GM08714 (cell line): ENCODE measurements around the gene KAT8.
A peak's percentile ranks its signal among the peaks of the same experiment; 100 is the strongest.
"Not testable (repeated sequence)": the region's sequence is repeated elsewhere in the genome, so short reads cannot be mapped to it uniquely, and the experiment has no call there.

Experiments
- H3K4me3 ChIP-seq: fragments of 200-500 bp; sonication (Bioruptor generic); 2 replicates; pipeline ENCODE4 v1.5.1; 2014; ENCODE audit warnings: mild to moderate bottlenecking, low read length, inconsistent platforms
- ZNF274 ChIP-seq: IDR thresholded peaks from 2 replicates; pipeline ENCODE4 v1.6.1; 2012; ENCODE audit warnings: mild to moderate bottlenecking, low read depth, low read length

Gene KAT8

GRCh38 chr16:31149894-31150890 lies 32.7 kb downstream of the KAT8 start, which contains the start of gene PRSS36:
TSS of gene PRSS36 (minus strand) at chr16:31150066. CDS start at chr16:31150035, 31 bp downstream.
- TF ChIP-seq ZNF274: no peak
- H3K4me3 ChIP-seq: no peak within 1 kb of the TSS

DNA sequence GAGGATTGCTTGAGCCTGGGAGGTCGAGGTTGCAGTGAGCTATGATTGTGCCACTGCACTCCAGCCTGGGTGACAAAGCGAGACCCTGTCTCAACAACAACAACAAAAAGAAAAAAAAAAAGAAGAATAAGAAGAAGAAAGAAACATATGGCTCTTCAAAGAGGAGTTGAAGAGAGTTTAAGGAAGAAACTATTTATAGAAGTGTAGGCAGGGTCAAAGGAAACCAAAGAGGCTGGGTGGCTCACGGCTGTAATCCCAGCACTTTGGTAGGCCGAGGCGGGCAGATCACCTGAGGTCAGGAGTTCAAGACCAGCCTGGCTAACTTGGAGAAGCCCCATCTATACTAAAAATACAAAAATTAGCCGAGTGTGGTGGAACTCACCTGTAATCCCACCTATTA lies 33.5 kb downstream of the KAT8 start:
- not testable (repeated sequence) for H3K4me3 ChIP-seq

GRCh38 chr16:31157136-31157535 lies 39.7 kb downstream of the KAT8 start:
- no peak for TF ChIP-seq ZNF274
- no peak overlapping the region for H3K4me3 ChIP-seq

DNA sequence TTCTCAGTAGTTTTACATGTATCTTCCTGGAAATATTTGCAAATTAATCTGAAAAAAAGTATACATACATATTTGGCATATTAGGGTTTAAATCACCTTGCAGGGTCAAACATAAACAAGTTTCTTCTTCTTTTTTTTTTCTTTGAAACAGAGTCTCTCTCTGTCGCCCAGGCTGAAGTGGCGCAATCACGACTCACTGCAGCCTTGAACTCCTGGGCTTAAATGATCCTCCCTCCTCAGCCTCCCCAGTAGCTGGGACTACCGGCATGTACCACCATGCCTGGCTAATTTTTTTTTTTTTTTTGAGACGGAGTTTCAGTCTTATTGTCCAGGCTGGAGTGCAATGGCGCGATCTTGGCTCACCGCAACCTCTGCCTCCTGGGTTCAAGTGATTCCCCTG lies 49.9 kb downstream of the KAT8 start:
- TF ChIP-seq ZNF274: no peak
- no peak overlapping the region for H3K4me3 ChIP-seq

GRCh38 chr16:31168848-31169247 lies 51.4 kb downstream of the KAT8 start:
- TF ChIP-seq ZNF274: no peak
- no peak overlapping the region for H3K4me3 ChIP-seq

GRCh38 chr16:31170048-31170447 lies 52.6 kb downstream of the KAT8 start:
- not testable (repeated sequence) for H3K4me3 ChIP-seq

DNA sequence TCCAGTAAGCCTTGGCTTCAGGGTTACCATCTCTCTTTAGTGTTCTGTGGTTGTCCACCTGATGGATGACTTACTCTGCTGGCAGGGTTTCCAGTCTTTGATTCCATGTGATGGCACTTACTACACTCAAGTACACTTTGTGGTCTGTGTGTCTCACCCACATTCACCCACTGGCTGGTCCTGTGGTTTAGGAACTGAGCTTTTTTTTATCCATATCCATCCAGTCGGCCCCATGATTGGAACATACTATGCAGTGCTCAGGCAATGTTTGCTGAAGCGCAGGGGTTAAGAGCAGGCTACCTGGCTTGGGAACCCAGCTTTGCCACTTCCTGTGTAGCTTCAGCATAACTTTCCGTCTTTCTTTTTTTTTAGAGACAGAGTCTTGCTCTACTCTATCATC lies 59.7 kb downstream of the KAT8 start:
- H3K4me3 ChIP-seq: no peak overlapping the region
- TF ChIP-seq ZNF274: no peak

- peak overlapping the region; percentile 65 for H3K4me3 ChIP-seq
- TF ChIP-seq ZNF274: no peak
Observed at GRCh38 chr16:31179219-31179746, 61.8 kb downstream of the KAT8 start.

- H3K4me3 ChIP-seq: peak within 1 kb of the TSS; percentile 74
- no peak for TF ChIP-seq ZNF274
Observed at GRCh38 chr16:31179747-31180459, 62.4 kb downstream of the KAT8 start, which contains the start of gene FUS. TSS of gene FUS (plus strand) at chr16:31180139. CDS start at chr16:31180215, 76 bp downstream.
